ENCODE data around the gene IL31.

The IL31 gene

GRCh38 chr12:122155705-122156104, 18.3 kb downstream of the IL31 start:
- no peaks in the 10 kb centered on the region for H3K9me3 ChIP-seq (ENCODE audit: insufficient read depth, low read length, severe bottlenecking)
- H3K36me3 ChIP-seq (ENCODE audit: insufficient read depth, low read length): no peaks in the 10 kb centered on the region
- H3K27ac ChIP-seq (ENCODE audit: low read length): no peak overlapping the region
- no peak for ATAC-seq (ENCODE audit: insufficient read depth, low read depth)
- no peak for DNase-seq
- H3K4me2 ChIP-seq (ENCODE audit: insufficient read depth, low read length): no peak overlapping the region
- H3K79me2 ChIP-seq (ENCODE audit: insufficient read depth, low read length): no peaks in the 10 kb centered on the region
- no peak overlapping the region for H3K9ac ChIP-seq (ENCODE audit: low read depth, low read length)
- no peaks in the 10 kb centered on the region for H3K27me3 ChIP-seq (ENCODE audit: insufficient read depth, low read length, poor library complexity)
- H3K4me3 ChIP-seq (ENCODE audit: low read depth in 1 of 2, low read length in 2 of 2): no peak overlapping the region
- no peak overlapping the region for H2AFZ ChIP-seq (ENCODE audit: low read depth, low read length)
- no peaks in the 10 kb centered on the region for H3K4me1 ChIP-seq (ENCODE audit: insufficient read depth, low read length)
- TF ChIP-seq, protein P1, sequence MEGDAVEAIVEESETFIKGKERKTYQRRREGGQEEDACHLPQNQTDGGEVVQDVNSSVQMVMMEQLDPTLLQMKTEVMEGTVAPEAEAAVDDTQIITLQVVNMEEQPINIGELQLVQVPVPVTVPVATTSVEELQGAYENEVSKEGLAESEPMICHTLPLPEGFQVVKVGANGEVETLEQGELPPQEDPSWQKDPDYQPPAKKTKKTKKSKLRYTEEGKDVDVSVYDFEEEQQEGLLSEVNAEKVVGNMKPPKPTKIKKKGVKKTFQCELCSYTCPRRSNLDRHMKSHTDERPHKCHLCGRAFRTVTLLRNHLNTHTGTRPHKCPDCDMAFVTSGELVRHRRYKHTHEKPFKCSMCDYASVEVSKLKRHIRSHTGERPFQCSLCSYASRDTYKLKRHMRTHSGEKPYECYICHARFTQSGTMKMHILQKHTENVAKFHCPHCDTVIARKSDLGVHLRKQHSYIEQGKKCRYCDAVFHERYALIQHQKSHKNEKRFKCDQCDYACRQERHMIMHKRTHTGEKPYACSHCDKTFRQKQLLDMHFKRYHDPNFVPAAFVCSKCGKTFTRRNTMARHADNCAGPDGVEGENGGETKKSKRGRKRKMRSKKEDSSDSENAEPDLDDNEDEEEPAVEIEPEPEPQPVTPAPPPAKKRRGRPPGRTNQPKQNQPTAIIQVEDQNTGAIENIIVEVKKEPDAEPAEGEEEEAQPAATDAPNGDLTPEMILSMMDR (IDR thresholded peaks at IDR 0.05; ENCODE audit: borderline replicate concordance, extremely low read depth, low read length, poor library complexity, severe bottlenecking): no peak
- TF ChIP-seq EZH2 (IDR thresholded peaks at IDR 0.05; ENCODE audit: borderline replicate concordance, low read depth, low read length, severe bottlenecking): no peak
- H4K20me1 ChIP-seq (ENCODE audit: insufficient read depth, low read length): no peaks in the 10 kb centered on the region

GRCh38 chr12:122152754-122153153, 21.3 kb downstream of the IL31 start:
- H3K4me1 ChIP-seq (ENCODE audit: insufficient read depth, low read length): no peaks in the 10 kb centered on the region
- no peak overlapping the region for H3K4me2 ChIP-seq (ENCODE audit: insufficient read depth, low read length)
- H3K79me2 ChIP-seq (ENCODE audit: insufficient read depth, low read length): no peaks in the 10 kb centered on the region

GRCh38 chr12:122150127-122150681, 23.8 kb downstream of the IL31 start:
- TF ChIP-seq EZH2 (IDR thresholded peaks at IDR 0.05; ENCODE audit: borderline replicate concordance, low read depth, low read length, severe bottlenecking): no peak
- TF ChIP-seq, protein P1 (IDR thresholded peaks at IDR 0.05; ENCODE audit: borderline replicate concordance, extremely low read depth, low read length, poor library complexity, severe bottlenecking): no peak
- H3K4me3 ChIP-seq (ENCODE audit: low read depth in 1 of 2, low read length in 2 of 2): no peak overlapping the region
- no peaks in the 10 kb centered on the region for H4K20me1 ChIP-seq (ENCODE audit: insufficient read depth, low read length)
- ATAC-seq (ENCODE audit: insufficient read depth, low read depth): no peak
- H3K9me3 ChIP-seq (ENCODE audit: insufficient read depth, low read length, severe bottlenecking): no peaks in the 10 kb centered on the region
- H3K27ac ChIP-seq (ENCODE audit: low read length): no peak overlapping the region
- no peaks in the 10 kb centered on the region for H3K4me1 ChIP-seq (ENCODE audit: insufficient read depth, low read length)
- no peak overlapping the region for H3K9ac ChIP-seq (ENCODE audit: low read depth, low read length)
- H2AFZ ChIP-seq (ENCODE audit: low read depth, low read length): no peak overlapping the region
- no peak overlapping the region for H3K4me2 ChIP-seq (ENCODE audit: insufficient read depth, low read length)
- H3K79me2 ChIP-seq (ENCODE audit: insufficient read depth, low read length): no peaks in the 10 kb centered on the region
- no peak for DNase-seq
- no peaks in the 10 kb centered on the region for H3K27me3 ChIP-seq (ENCODE audit: insufficient read depth, low read length, poor library complexity)
- H3K36me3 ChIP-seq (ENCODE audit: insufficient read depth, low read length): no peaks in the 10 kb centered on the region

More at GRCh38 chr12:122152754-122153153, 21.3 kb downstream of the IL31 start:
- DNase-seq (no peak), ATAC-seq (ENCODE audit: insufficient read depth, low read depth) (no peak)
- TF ChIP-seq, protein P1 (IDR thresholded peaks at IDR 0.05; ENCODE audit: borderline replicate concordance, extremely low read depth, low read length, poor library complexity, severe bottlenecking): no peak
- H3K4me3 ChIP-seq (ENCODE audit: low read depth in 1 of 2, low read length in 2 of 2): no peak overlapping the region
- no peaks in the 10 kb centered on the region for H3K27me3 ChIP-seq (ENCODE audit: insufficient read depth, low read length, poor library complexity)
- H3K36me3 ChIP-seq (ENCODE audit: insufficient read depth, low read length): no peaks in the 10 kb centered on the region
- H3K27ac ChIP-seq (ENCODE audit: low read length): no peak overlapping the region
- no peak overlapping the region for H2AFZ ChIP-seq (ENCODE audit: low read depth, low read length)
- no peaks in the 10 kb centered on the region for H4K20me1 ChIP-seq (ENCODE audit: insufficient read depth, low read length)
- no peak overlapping the region for H3K9ac ChIP-seq (ENCODE audit: low read depth, low read length)
- no peaks in the 10 kb centered on the region for H3K9me3 ChIP-seq (ENCODE audit: insufficient read depth, low read length, severe bottlenecking)

- Histone ChIP-seq H4K20me1 (ENCODE audit: insufficient read depth, low read length) (no peaks in the 10 kb centered on the region), H3K27ac (ENCODE audit: low read length) (no peak overlapping the region), H3K4me3 (ENCODE audit: low read depth in 1 of 2, low read length in 2 of 2) (no peak overlapping the region), H3K36me3 (ENCODE audit: insufficient read depth, low read length) (no peaks in the 10 kb centered on the region), H3K27me3 (ENCODE audit: insufficient read depth, low read length, poor library complexity) (no peaks in the 10 kb centered on the region), H3K79me2 (ENCODE audit: insufficient read depth, low read length) (no peaks in the 10 kb centered on the region), H3K9ac (ENCODE audit: low read depth, low read length) (no peak overlapping the region), H2AFZ (ENCODE audit: low read depth, low read length) (no peak overlapping the region), H3K4me2 (ENCODE audit: insufficient read depth, low read length) (no peak overlapping the region), H3K9me3 (ENCODE audit: insufficient read depth, low read length, severe bottlenecking) (no peaks in the 10 kb centered on the region), H3K4me1 (ENCODE audit: insufficient read depth, low read length) (no peaks in the 10 kb centered on the region)
- TF ChIP-seq, protein P1 (IDR thresholded peaks at IDR 0.05; ENCODE audit: borderline replicate concordance, extremely low read depth, low read length, poor library complexity, severe bottlenecking): no peak
- TF ChIP-seq EZH2 (IDR thresholded peaks at IDR 0.05; ENCODE audit: borderline replicate concordance, low read depth, low read length, severe bottlenecking): no peak
- DNase-seq (no peak), ATAC-seq (ENCODE audit: insufficient read depth, low read depth) (no peak)
These were observed 25.4 kb downstream of the IL31 start for GRCh38 chr12:122148657-122149056.
